Loucy (cell line): ENCODE data around the gene SLC35A5.

Source experiments
- H2AFZ ChIP-seq: fragments of 200-600 bp; sonication (generic); 2 replicates; pipeline ENCODE4 v1.6.0; 2016; ENCODE audit warnings: antibody characterized with exemption, mild to moderate bottlenecking, low read length, moderate library complexity
- H3F3A ChIP-seq: fragments of 200-600 bp; 2 replicates; pipeline ENCODE4 v1.6.0; 2016; ENCODE audit warnings: antibody characterized with exemption, low read depth, mild to moderate bottlenecking
- H3K27me3 ChIP-seq: fragments of 200-600 bp; sonication (generic); 2 replicates; pipeline ENCODE4 v1.6.1; 2014; ENCODE audit warnings: low read length, mild to moderate bottlenecking; ENCODE audit not compliant: insufficient read depth, poor library complexity, severe bottlenecking
- H3K36me3 ChIP-seq: fragments of 200-600 bp; sonication (generic); 2 replicates; pipeline ENCODE4 v1.6.1; 2016; ENCODE audit warnings: low read length; ENCODE audit not compliant: insufficient read depth
- H3K4me1 ChIP-seq: fragments of 200-600 bp; sonication (generic); 2 replicates; pipeline ENCODE4 v1.5.1; 2014; ENCODE audit warnings: low read length, mild to moderate bottlenecking; ENCODE audit not compliant: insufficient read depth, poor library complexity, severe bottlenecking
- H3K4me2 ChIP-seq: fragments of 200-600 bp; sonication (generic); 2 replicates; pipeline ENCODE4 v1.6.0; 2014; ENCODE audit warnings: antibody characterized with exemption, low read length, low read depth, mild to moderate bottlenecking; ENCODE audit not compliant: poor library complexity, severe bottlenecking
- H3K4me3 ChIP-seq: fragments of 200-600 bp; sonication (generic); 2 replicates; pipeline ENCODE4 v1.5.1; 2014; ENCODE audit warnings: low read length, mild to moderate bottlenecking, mixed read lengths; ENCODE audit not compliant: poor library complexity, severe bottlenecking
- H3K79me2 ChIP-seq: fragments of 200-600 bp; sonication (generic); 2 replicates; pipeline ENCODE4 v1.6.1; 2014; ENCODE audit warnings: low read length; ENCODE audit not compliant: insufficient read depth
- H3K9ac ChIP-seq: fragments of 200-600 bp; sonication (generic); 2 replicates; pipeline ENCODE4 v1.6.0; 2014; ENCODE audit warnings: mild to moderate bottlenecking, low read depth, low read length, moderate library complexity; ENCODE audit not compliant: poor library complexity, severe bottlenecking
- H3K9me2 ChIP-seq: fragments of 200-600 bp; sonication (generic); replicated peaks from 2 replicates; pipeline ENCODE4 v1.6.1; 2016; ENCODE audit warnings: low read depth, low read length, mixed read lengths
- H3K9me3 ChIP-seq: fragments of 200-600 bp; sonication (generic); 2 replicates; pipeline ENCODE4 v1.6.1; 2014; ENCODE audit warnings: mild to moderate bottlenecking, antibody characterized with exemption, low read length, low read depth; ENCODE audit not compliant: insufficient read depth
- H4K20me1 ChIP-seq: fragments of 200-600 bp; sonication (generic); 2 replicates; pipeline ENCODE4 v1.6.0; 2014; ENCODE audit warnings: antibody characterized with exemption, low read length, mild to moderate bottlenecking; ENCODE audit not compliant: insufficient read depth, poor library complexity, severe bottlenecking
- EZH2phosphoT487 ChIP-seq: fragments of 200-600 bp; IDR thresholded peaks from 2 replicates; pipeline ENCODE4 v1.6.1; 2018; ENCODE audit warnings: antibody characterized with exemption, mild to moderate bottlenecking, moderate library complexity, borderline replicate concordance
- TF ChIP-seq, protein P1 (sequence below): fragments of 200-600 bp; sonication (generic); conservative IDR thresholded peaks from 2 replicates; pipeline ENCODE4 v1.5.1; 2014; ENCODE audit warnings: mild to moderate bottlenecking, antibody characterized with exemption, low read length

SLC35A5 gene

GRCh38 chr3:112564940-112565305, 3.1 kb downstream of the SLC35A5 start:
- TF ChIP-seq EZH2phosphoT487: no peak
- TF ChIP-seq, protein P1, sequence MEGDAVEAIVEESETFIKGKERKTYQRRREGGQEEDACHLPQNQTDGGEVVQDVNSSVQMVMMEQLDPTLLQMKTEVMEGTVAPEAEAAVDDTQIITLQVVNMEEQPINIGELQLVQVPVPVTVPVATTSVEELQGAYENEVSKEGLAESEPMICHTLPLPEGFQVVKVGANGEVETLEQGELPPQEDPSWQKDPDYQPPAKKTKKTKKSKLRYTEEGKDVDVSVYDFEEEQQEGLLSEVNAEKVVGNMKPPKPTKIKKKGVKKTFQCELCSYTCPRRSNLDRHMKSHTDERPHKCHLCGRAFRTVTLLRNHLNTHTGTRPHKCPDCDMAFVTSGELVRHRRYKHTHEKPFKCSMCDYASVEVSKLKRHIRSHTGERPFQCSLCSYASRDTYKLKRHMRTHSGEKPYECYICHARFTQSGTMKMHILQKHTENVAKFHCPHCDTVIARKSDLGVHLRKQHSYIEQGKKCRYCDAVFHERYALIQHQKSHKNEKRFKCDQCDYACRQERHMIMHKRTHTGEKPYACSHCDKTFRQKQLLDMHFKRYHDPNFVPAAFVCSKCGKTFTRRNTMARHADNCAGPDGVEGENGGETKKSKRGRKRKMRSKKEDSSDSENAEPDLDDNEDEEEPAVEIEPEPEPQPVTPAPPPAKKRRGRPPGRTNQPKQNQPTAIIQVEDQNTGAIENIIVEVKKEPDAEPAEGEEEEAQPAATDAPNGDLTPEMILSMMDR: no peak
- H2AFZ ChIP-seq: no peak overlapping the region

DNA sequence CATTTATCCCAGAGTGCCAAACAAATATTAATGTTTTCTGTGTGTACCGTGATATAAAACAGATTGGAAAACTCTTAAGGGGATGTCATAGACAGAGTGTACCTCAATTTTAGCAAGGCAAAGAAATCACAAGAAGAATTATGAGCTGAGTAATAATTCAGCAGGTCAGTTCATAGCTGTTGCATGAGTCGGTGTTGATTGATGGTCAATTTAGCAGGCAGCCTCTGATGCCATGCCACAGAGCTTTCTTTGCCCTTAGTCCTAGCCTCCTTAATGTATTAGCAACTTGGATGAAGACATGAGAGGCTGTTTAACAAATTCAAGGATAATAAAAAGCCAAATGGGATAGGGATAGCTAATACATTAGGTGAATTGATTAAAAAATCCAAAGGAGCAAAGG, 6.8 kb downstream of the SLC35A5 start:
- Histone ChIP-seq H3K36me3 (peaks cover 16% of the 10 kb centered on the region; the same call in 1 of the 2 replicates), H3F3A (no peaks in the 10 kb centered on the region), H3K9me2 (no peaks in the 10 kb centered on the region), H3K27me3 (no peaks in the 10 kb centered on the region), H4K20me1 (peaks cover 2% of the 10 kb centered on the region), H3K9ac (peak overlapping the region; percentile 47), H3K4me3 (no peak overlapping the region), H3K9me3 (no peaks in the 10 kb centered on the region), H2AFZ (no peak overlapping the region), H3K4me1 (peaks cover 11% of the 10 kb centered on the region), H3K4me2 (peak overlapping the region; percentile 69), H3K79me2 (peaks cover under 1% of the 10 kb centered on the region; the same call in 1 of the 2 replicates)
- TF ChIP-seq EZH2phosphoT487: no peak
- TF ChIP-seq, protein P1: no peak

More at GRCh38 chr3:112564940-112565305, 3.1 kb downstream of the SLC35A5 start:
- Histone ChIP-seq H3K9ac (no peak overlapping the region), H3K9me3 (no peaks in the 10 kb centered on the region), H3K4me2 (peak overlapping the region; percentile 1), H3K36me3 (no peaks in the 10 kb centered on the region), H3F3A (no peaks in the 10 kb centered on the region), H3K4me1 (peaks cover 27% of the 10 kb centered on the region), H3K79me2 (peaks cover 27% of the 10 kb centered on the region), H3K4me3 (no peak overlapping the region), H3K9me2 (no peaks in the 10 kb centered on the region), H4K20me1 (peaks cover 18% of the 10 kb centered on the region), H3K27me3 (no peaks in the 10 kb centered on the region)

- Histone ChIP-seq H3K4me3 (peak overlapping the region; percentile 57), H3K9me3 (no peaks in the 10 kb centered on the region), H3K27me3 (no peaks in the 10 kb centered on the region), H3K9me2 (no peaks in the 10 kb centered on the region), H3K4me1 (peaks cover 9% of the 10 kb centered on the region), H4K20me1 (no peaks in the 10 kb centered on the region), H2AFZ (no peak overlapping the region), H3K36me3 (peaks cover 23% of the 10 kb centered on the region; the same call in 1 of the 2 replicates), H3K4me2 (peak overlapping the region; percentile 69), H3K79me2 (no peaks in the 10 kb centered on the region), H3F3A (no peaks in the 10 kb centered on the region), H3K9ac (peak overlapping the region; percentile 47)
- TF ChIP-seq, protein P1: no peak
- no peak for TF ChIP-seq EZH2phosphoT487
Observed at GRCh38 chr3:112569265-112569664, 7.4 kb downstream of the SLC35A5 start.
